Activated CD8-positive, alpha-beta T cell treated with anti-CD3 and anti-CD28 coated beads, Interleukin-2, amount 10 ng/mL, durations not matched to agents 7 days and 5 days (primary cell): ENCODE measurements around the gene PKP4. TPM values are rescaled to one million over a fixed set of nuclear protein-coding genes. Genes with fewer than 3 reads are reported as not detected.

Experiments
- ATAC-seq: fragments of 150-1000 bp; cut with Tn5 transposase; one replicate; pipeline ENCODE4 v1.10.0; 2021; ENCODE audit warnings: moderate library complexity
- CTCF ChIA-PET: fragments of 350-600 bp; sonication (Branson Sonifier 250); formaldehyde crosslinking; loops from one replicate; lab custom pipeline; 2021; ENCODE audit warnings: antibody characterized with exemption; lab: Charles Lee
- POLR2A ChIA-PET: fragments of 350-600 bp; sonication (Branson Sonifier 250); formaldehyde crosslinking; loops from one replicate; lab custom pipeline; 2021; ENCODE audit warnings: antibody characterized with exemption; lab: Charles Lee
- DNase-seq: peaks from one replicate; pipeline ENCODE4 v3.0.0-alpha.2; 2020
- H3K27ac Mint-ChIP-seq: one replicate; pipeline ENCODE4 v1.8.0; 2021; ENCODE audit warnings: mild to moderate bottlenecking, mixed read lengths
- H3K27me3 Mint-ChIP-seq: one replicate; pipeline ENCODE4 v1.8.0; 2021; ENCODE audit warnings: low read depth, mixed read lengths
- H3K36me3 Mint-ChIP-seq: one replicate; pipeline ENCODE4 v1.8.0; 2021; ENCODE audit warnings: low read depth, mixed read lengths
- H3K4me1 Mint-ChIP-seq: one replicate; pipeline ENCODE4 v1.8.0; 2021; ENCODE audit warnings: low read depth, mixed read lengths
- H3K4me3 Mint-ChIP-seq: one replicate; pipeline ENCODE4 v1.8.0; 2021; ENCODE audit warnings: mild to moderate bottlenecking, mixed read lengths
- H3K9me3 Mint-ChIP-seq: one replicate; pipeline ENCODE4 v1.8.0; 2022; ENCODE audit warnings: mixed read lengths; ENCODE audit not compliant: insufficient read depth
- total RNA-seq, 2 experiments: library from RNA; stranded (reverse); gene quantifications; one replicate each; pipeline ENCODE4 v1.2.3, GENCODE V29; 2021

PKP4 gene
- total RNA-seq, 2 experiments from 2014 or later = 32.9 to 35.8 TPM

DNA sequence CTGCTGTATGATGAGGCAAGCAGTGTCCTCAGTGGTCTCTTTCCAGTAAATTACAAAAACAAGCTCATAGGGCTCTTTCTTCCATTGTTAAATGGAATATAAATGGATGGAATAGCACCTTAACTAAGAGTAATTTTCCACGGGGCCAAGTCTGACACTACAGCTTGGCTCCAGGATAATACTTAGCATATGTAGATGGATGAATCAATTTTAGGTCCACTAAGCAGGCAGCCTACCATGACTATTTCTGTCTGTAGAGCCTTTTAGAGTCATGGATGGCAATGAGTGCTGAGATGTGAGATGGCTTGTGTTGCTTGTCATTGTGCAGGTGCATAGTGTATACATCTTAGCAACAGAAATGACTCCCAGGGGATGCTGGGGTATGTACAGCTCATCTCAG, 125.9 kb downstream of the PKP4 start:
- DNase-seq (no peak), ATAC-seq (no peak)
- Mint-ChIP-seq H3K27me3 (no peaks in the 10 kb centered on the region), H3K36me3 (no peaks in the 10 kb centered on the region), H3K4me3 (no peak overlapping the region), H3K4me1 (no peaks in the 10 kb centered on the region), H3K9me3 (no peaks in the 10 kb centered on the region), H3K27ac (no peak overlapping the region)
- ChIA-PET POLR2A (no interaction called here), CTCF (no interaction called here)

DNA sequence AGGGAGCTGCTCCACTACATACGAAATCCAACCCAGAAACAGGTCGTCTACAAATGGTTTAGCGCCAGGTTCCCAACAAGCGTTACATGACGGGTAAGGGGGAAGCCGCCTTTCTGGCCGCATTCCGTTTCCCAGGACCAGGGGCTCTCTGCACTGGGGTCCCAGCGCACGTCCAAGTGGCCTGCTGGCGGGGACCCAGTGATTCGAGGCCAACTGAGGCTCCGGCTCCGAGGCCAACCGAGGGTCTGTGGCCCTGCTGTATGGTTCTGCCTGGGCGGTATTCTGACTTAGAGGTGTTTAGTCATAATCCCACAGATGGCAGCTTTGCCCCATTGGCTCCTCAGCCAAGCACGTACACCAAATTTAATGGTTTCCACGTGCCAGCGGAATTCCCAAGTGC, 127.2 kb downstream of the PKP4 start:
- Mint-ChIP-seq H3K9me3 (no peaks in the 10 kb centered on the region), H3K36me3 (no peaks in the 10 kb centered on the region), H3K4me3 (no peak overlapping the region), H3K27ac (no peak overlapping the region), H3K4me1 (no peaks in the 10 kb centered on the region), H3K27me3 (no peaks in the 10 kb centered on the region)
- ATAC-seq (no peak), DNase-seq (no peak)
- ChIA-PET CTCF (no interaction called here), POLR2A (no interaction called here)

DNA sequence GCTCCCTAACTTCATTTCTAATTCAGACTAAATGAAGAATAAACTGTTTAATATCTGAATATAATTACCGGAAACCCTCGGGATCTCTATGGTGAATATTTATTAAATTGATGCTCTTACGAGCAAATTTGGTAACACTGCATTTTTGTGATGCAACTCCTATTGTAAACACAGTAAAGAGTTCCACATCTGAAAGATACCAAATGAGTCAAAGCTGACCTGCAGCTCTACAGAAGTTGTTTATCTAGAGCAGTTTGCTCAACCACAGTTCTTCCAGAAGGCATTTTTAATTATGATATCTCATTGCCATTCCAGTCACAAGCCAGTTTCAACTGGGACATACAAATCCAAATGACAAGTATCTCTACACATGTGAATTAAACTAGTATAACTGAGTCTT, 129.7 kb downstream of the PKP4 start:
- ATAC-seq (no peak), DNase-seq (no peak)
- POLR2A ChIA-PET = no interaction called here
- no peaks in the 10 kb centered on the region for H3K4me1 Mint-ChIP-seq
- H3K27me3 Mint-ChIP-seq = no peaks in the 10 kb centered on the region
- no peak overlapping the region for H3K27ac Mint-ChIP-seq
- no peaks in the 10 kb centered on the region for H3K36me3 Mint-ChIP-seq
- H3K4me3 Mint-ChIP-seq = no peak overlapping the region
- CTCF ChIA-PET = no interaction called here
- H3K9me3 Mint-ChIP-seq = no peaks in the 10 kb centered on the region

DNA sequence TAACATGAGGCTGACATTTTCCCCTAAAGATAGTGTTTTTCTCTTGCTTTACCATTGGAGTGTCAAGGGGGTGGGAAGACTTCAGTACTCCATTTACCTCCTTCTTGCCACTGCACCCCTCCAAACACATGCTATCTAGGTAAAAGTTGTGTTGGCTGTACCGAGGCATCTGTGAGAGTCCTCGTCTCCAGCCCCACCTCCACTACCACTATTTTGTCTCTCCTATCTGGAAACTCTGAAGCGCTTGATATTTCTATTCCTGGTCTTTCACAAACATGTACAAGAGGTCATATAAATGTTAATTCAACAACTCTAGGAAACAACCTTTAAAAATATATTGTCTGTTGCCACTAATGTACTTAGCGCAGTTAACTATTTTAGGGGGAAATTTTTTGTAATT, 132.6 kb downstream of the PKP4 start:
- Mint-ChIP-seq H3K9me3 (no peaks in the 10 kb centered on the region), H3K4me3 (no peak overlapping the region), H3K36me3 (no peaks in the 10 kb centered on the region), H3K27me3 (no peaks in the 10 kb centered on the region), H3K27ac (no peak overlapping the region), H3K4me1 (no peaks in the 10 kb centered on the region)
- DNase-seq (no peak), ATAC-seq (no peak)
- ChIA-PET CTCF (no interaction called here), POLR2A (interaction anchor here (0.6 kb wide), 1 partner anchor 618 kb away, joined by 3 read pairs; no protein-coding TSS in a partner anchor)

DNA sequence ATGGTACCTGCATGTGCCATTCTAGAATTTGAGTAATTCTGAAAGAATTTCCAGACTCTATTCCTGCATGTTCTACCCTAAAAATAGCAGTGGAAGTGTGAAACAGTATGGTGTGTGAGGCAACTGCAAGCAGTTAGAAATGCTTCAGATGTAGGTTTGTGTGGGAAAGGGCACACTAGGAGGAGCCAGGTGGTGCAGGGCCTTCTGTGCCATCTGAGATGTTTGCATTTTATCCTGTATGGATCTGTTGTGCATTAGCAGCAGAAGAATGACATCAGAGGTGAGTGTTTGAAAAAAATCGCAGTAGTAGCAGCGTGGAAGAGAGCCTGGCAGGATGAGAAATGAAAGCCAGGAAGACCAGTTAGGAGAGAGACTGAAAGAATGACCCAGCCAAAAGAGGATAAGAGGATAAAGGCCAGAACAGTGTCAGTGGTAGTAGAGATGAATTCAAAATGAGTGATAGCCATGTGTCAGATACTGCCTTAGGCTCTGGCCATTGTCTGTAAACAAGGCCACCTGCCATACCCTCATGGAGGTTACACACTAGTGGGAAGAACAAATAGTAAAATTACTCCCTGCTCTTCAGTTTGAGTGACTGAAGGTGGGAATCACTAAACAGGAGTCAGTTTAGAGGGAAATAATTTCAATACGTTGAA, 142.2 kb downstream of the PKP4 start:
- Mint-ChIP-seq H3K4me3 (no peak overlapping the region), H3K36me3 (no peaks in the 10 kb centered on the region), H3K4me1 (no peaks in the 10 kb centered on the region), H3K27me3 (no peaks in the 10 kb centered on the region), H3K9me3 (no peaks in the 10 kb centered on the region), H3K27ac (no peak overlapping the region)
- ChIA-PET CTCF (interaction anchor here (0.7 kb wide), 1 partner anchor 10 kb away, joined by 3 read pairs; no protein-coding TSS in a partner anchor), POLR2A (no interaction called here)
- DNase-seq (no peak), ATAC-seq (no peak)

DNA sequence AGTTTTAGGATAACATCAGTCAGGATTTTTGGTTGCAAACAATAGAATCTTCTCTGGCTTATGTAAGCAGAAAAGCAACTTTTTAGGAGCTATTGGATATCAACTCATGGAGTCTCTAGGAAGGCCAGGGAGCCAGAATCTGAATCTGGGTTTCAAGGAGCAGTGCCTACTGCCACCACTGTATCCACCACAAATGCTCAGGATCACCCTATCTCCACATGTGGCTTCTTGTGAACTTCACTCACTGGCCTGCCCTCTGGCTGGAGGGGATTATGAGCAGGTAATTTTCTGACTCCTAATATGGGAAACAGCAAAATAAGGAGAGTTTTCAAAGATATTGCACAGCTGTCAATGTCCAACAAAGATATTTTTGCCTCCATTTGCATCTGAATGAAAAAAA, 142.9 kb downstream of the PKP4 start:
- Mint-ChIP-seq H3K4me3 (no peak overlapping the region), H3K27me3 (no peaks in the 10 kb centered on the region), H3K27ac (no peak overlapping the region), H3K9me3 (no peaks in the 10 kb centered on the region), H3K36me3 (no peaks in the 10 kb centered on the region), H3K4me1 (no peaks in the 10 kb centered on the region)
- ATAC-seq (no peak), DNase-seq (no peak)
- ChIA-PET CTCF (interaction anchor here (0.7 kb wide), 1 partner anchor 11 kb away, joined by 3 read pairs; no protein-coding TSS in a partner anchor), POLR2A (no interaction called here)

DNA sequence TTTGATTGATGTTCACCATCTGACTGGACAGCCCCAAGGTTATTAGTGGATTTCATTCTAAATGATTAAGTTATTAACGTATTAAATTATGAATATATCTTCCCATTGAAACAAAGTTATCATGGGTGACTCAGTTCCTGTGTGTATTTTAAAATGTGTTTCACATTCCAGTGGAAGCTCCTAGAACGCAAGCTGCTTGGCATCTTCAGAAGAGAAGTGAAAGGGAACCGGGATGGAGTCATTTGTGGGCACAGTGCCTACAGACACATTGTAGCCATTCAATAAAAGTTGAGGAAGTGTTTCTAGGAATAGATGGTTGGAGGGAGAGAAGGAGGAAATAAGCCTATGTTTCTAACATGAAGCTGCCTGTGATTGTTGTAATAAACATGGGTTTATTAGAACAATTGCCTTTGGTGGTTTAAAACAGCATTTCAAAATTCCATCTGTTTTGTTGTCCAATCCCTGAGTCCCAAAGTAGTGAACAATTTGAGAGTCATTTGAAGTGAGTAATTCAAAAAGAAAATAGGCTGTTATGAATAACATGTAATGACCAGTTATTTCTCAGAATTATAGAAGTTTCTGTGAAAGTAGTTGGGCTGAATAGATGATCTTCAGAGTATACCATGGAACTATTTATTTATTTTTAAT, 143.5 kb downstream of the PKP4 start:
- no peaks in the 10 kb centered on the region for H3K27me3 Mint-ChIP-seq
- CTCF ChIA-PET = no interaction called here

DNA sequence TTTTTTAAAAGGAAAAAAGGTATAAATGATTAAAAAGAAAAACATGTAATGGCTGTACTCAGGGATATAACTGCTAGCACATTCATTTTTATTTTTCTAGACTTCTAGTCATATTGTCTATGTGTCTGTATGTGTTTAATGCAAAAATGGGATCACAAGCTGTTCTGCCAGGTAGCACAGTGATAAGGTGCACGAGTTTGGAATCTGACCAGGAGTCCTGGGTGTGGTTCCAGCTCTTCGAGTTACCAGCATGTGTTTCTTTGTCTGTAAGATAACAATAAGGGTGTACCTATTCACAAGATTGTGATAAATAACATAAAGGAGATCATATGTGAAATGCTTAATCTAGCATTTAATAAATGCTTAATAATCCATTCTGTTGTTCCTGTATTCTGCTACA, 145.3 kb downstream of the PKP4 start:
- Mint-ChIP-seq H3K36me3 (no peaks in the 10 kb centered on the region), H3K27ac (no peak overlapping the region), H3K4me3 (no peak overlapping the region), H3K27me3 (no peaks in the 10 kb centered on the region), H3K9me3 (no peaks in the 10 kb centered on the region), H3K4me1 (no peaks in the 10 kb centered on the region)
- CTCF ChIA-PET = no interaction called here
- DNase-seq = no peak
- ATAC-seq = no peak
- POLR2A ChIA-PET = no interaction called here

More for the DNA sequence above, 143.5 kb downstream of the PKP4 start:
- no peaks in the 10 kb centered on the region for H3K9me3 Mint-ChIP-seq
- no peak overlapping the region for H3K27ac Mint-ChIP-seq
- DNase-seq = no peak
- H3K4me3 Mint-ChIP-seq = no peak overlapping the region
- no peak for ATAC-seq
- POLR2A ChIA-PET = no interaction called here
- H3K4me1 Mint-ChIP-seq = no peaks in the 10 kb centered on the region
- H3K36me3 Mint-ChIP-seq = no peaks in the 10 kb centered on the region

DNA sequence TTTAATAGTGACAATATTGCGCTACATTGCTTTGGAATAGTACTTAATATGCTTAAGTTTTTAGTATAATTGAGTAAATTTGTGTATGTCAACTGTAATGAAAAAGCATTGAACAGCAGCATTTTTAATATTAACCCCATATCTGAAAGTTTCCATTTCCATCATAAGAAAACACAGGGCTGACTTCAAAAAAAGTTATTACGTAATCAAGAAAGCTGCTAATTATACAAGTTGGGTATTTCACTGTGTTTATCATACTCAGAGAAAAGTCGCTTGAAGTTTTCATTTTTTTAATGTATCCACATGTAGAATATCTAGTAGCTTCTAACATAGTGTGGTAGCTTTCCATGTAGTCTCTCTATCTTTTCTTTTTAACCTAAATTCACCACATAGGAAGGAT, 146.5 kb downstream of the PKP4 start:
- no peak overlapping the region for H3K27ac Mint-ChIP-seq
- H3K27me3 Mint-ChIP-seq = no peaks in the 10 kb centered on the region
- no peaks in the 10 kb centered on the region for H3K4me1 Mint-ChIP-seq
- no peaks in the 10 kb centered on the region for H3K36me3 Mint-ChIP-seq
- H3K9me3 Mint-ChIP-seq = no peaks in the 10 kb centered on the region
- POLR2A ChIA-PET = no interaction called here
- CTCF ChIA-PET = interaction anchor here (1.4 kb wide), 1 partner anchor 15 kb away, joined by 3 read pairs; no protein-coding TSS in a partner anchor
- no peak overlapping the region for H3K4me3 Mint-ChIP-seq
- ATAC-seq (no peak), DNase-seq (no peak)

DNA sequence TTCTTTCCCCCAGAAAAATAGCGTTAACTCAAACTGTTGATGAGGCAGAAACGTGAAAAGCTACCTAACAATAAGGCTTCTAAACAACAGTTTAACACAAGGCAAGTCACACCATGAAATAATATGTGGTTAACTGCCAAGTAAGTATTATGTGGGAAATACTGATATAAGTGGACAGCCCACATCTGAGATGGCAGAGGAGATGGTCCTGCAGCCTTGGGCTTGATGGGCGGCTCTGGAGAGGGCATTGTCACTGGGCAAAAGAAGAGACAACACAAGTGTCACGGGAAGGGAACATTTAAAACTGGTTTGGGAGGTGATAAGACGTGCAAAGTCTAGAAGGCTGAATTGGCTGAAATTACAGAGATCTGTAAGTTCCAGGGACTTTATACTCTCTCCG, 147.2 kb downstream of the PKP4 start:
- ATAC-seq = no peak
- Mint-ChIP-seq H3K27me3 (no peaks in the 10 kb centered on the region), H3K36me3 (no peaks in the 10 kb centered on the region), H3K4me3 (no peak overlapping the region), H3K27ac (no peak overlapping the region), H3K9me3 (no peaks in the 10 kb centered on the region), H3K4me1 (no peaks in the 10 kb centered on the region)
- ChIA-PET POLR2A (no interaction called here), CTCF (interaction anchor here (1.4 kb wide), 1 partner anchor 14 kb away, joined by 3 read pairs; no protein-coding TSS in a partner anchor)
- no peak for DNase-seq

DNA sequence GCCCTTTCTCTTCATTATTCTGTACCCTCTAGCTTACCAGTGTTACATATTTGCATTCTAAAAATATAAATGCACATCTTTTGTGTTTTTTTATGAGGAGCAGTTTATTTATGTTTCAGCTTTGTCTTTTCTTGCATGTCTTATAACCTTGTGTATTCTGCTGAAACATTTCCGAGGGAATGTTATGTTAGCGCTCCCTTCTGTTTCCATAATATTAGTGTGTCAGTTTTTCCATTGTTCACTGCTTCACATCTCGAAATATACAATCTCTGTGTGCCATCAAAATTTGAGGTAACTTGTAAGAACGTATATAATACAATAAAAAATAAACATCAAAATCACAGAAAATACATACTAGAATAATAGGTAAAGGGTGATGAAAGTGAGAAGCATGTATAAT, 153.3 kb downstream of the PKP4 start:
- DNase-seq = no peak
- H3K9me3 Mint-ChIP-seq = no peaks in the 10 kb centered on the region
- no peak overlapping the region for H3K4me3 Mint-ChIP-seq
- ATAC-seq = no peak
- no peaks in the 10 kb centered on the region for H3K27me3 Mint-ChIP-seq
- no peak overlapping the region for H3K27ac Mint-ChIP-seq
- H3K36me3 Mint-ChIP-seq = no peaks in the 10 kb centered on the region
- POLR2A ChIA-PET = no interaction called here
- no peaks in the 10 kb centered on the region for H3K4me1 Mint-ChIP-seq
- CTCF ChIA-PET = no interaction called here

DNA sequence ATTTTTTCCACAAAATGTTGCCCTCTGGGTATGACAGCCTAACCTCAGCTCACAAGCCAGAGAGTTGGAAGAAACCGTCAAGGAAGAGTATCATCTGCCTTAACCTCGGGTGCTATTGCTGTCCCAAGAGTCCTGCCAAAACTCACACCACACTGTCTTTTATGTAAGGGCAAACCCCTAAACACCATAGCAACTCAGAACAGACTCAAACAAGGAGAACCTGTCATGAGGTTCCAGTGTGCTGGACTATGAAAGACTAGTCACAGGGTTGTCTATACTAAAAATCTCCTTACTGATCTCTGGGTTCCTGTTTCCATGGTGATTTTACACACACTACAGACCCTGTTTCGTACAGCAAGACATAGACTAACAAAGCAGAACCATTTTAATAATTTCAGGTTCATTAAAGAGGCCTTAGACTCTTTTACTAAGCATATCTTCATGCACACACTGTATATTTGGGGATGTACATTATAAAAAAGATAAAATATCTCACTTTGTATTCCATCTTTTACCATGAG, 159.8 kb downstream of the PKP4 start:
- no peak for DNase-seq
- CTCF ChIA-PET = interaction anchor here (0.6 kb wide), 1 partner anchor 595 kb away, joined by 3 read pairs; no protein-coding TSS in a partner anchor
- no peaks in the 10 kb centered on the region for H3K27me3 Mint-ChIP-seq
- H3K9me3 Mint-ChIP-seq = no peaks in the 10 kb centered on the region
- no peak overlapping the region for H3K27ac Mint-ChIP-seq
- ATAC-seq = no peak
- no peak overlapping the region for H3K4me3 Mint-ChIP-seq
- H3K4me1 Mint-ChIP-seq = no peaks in the 10 kb centered on the region
- H3K36me3 Mint-ChIP-seq = peaks cover 3% of the 10 kb centered on the region
- POLR2A ChIA-PET = no interaction called here
